Mesenchymal stem cell (in vitro differentiated cells and primary cell): ENCODE measurements around the gene CNTNAP2.

Source experiments
- DNase-seq: peaks from one replicate; pipeline ENCODE4 v3.0.0-alpha.2; 2013
- H2AFZ ChIP-seq: one replicate; pipeline ENCODE4 v1.6.1; 2013; ENCODE audit warnings: low read depth, mild to moderate bottlenecking, control low read depth, inconsistent platforms, low read length, moderate library complexity
- H2AK5ac ChIP-seq: 2 replicates; pipeline ENCODE4 v1.6.1; 2013; ENCODE audit warnings: low read length, moderate library complexity, mild to moderate bottlenecking, inconsistent platforms; ENCODE audit not compliant: severe bottlenecking
- H2BK120ac ChIP-seq: one replicate; pipeline ENCODE4 v1.6.1; 2013; ENCODE audit warnings: low read depth, mild to moderate bottlenecking, inconsistent platforms, low read length, moderate library complexity
- H2BK12ac ChIP-seq, 2 experiments: one replicate each; pipeline ENCODE4 v1.6.1; 2013; ENCODE audit warnings: inconsistent platforms in 2 of 2, low read length in 2 of 2, mild to moderate bottlenecking in 2 of 2, moderate library complexity in 2 of 2, control low read depth in 1 of 2
- H2BK15ac ChIP-seq: one replicate; pipeline ENCODE4 v1.6.1; 2013; ENCODE audit warnings: mild to moderate bottlenecking, low read depth, inconsistent platforms; ENCODE audit not compliant: poor library complexity, severe bottlenecking
- H2BK5ac ChIP-seq: 2 replicates; pipeline ENCODE4 v1.6.1; 2013; ENCODE audit warnings: low read depth, mild to moderate bottlenecking, low read length, control low read depth, inconsistent platforms; ENCODE audit not compliant: poor library complexity, severe bottlenecking
- H3K14ac ChIP-seq, 2 experiments: one replicate each; pipeline ENCODE4 v1.6.1; 2013; ENCODE audit warnings: inconsistent platforms in 2 of 2, low read length in 2 of 2, control low read depth in 1 of 2, mild to moderate bottlenecking in 1 of 2, moderate library complexity in 1 of 2
- H3K18ac ChIP-seq, 2 experiments: one replicate each; pipeline ENCODE4 v1.6.1; 2013; ENCODE audit warnings: inconsistent platforms in 2 of 2, low read length in 2 of 2, control low read depth in 1 of 2, low read depth in 1 of 2, mild to moderate bottlenecking in 1 of 2
- H3K23ac ChIP-seq, 2 experiments: one replicate each; pipeline ENCODE4 v1.6.1; 2013; ENCODE audit warnings: inconsistent platforms in 2 of 2, low read length in 2 of 2, mild to moderate bottlenecking in 2 of 2, moderate library complexity in 2 of 2, control low read depth in 1 of 2
- H3K27ac ChIP-seq: 2 replicates; pipeline ENCODE4 v1.5.1; 2013; ENCODE audit warnings: mild to moderate bottlenecking, moderate library complexity, low read length, control low read depth, inconsistent platforms; ENCODE audit not compliant: poor library complexity, severe bottlenecking
- H3K27me3 ChIP-seq, 2 experiments: 2 replicates each; pipeline versions ENCODE4 v1.6.1 to v1.7.0; 2013; ENCODE audit warnings: low read length in 2 of 2, mild to moderate bottlenecking in 2 of 2, moderate library complexity in 2 of 2, control low read depth in 1 of 2, inconsistent platforms in 1 of 2; ENCODE audit not compliant: control insufficient read depth in 1 of 2, insufficient read depth in 1 of 2
- H3K36me3 ChIP-seq, 2 experiments: 2 replicates each; pipeline versions ENCODE4 v1.6.1 to v1.7.0; 2013; ENCODE audit warnings: low read length in 2 of 2, control low read depth in 1 of 2, inconsistent platforms in 1 of 2, low read depth in 1 of 2, mild to moderate bottlenecking in 1 of 2; ENCODE audit not compliant: insufficient read depth in 2 of 2, control insufficient read depth in 1 of 2
- H3K4ac ChIP-seq, 2 experiments: one replicate each; pipeline ENCODE4 v1.6.1; 2013; ENCODE audit warnings: inconsistent platforms in 2 of 2, low read length in 2 of 2, mild to moderate bottlenecking in 2 of 2, moderate library complexity in 2 of 2, control low read depth in 1 of 2, low read depth in 1 of 2
- H3K4me1 ChIP-seq: 2 replicates; pipeline ENCODE4 v1.6.1; 2013; ENCODE audit warnings: low read depth, low read length, control low read depth; ENCODE audit not compliant: control insufficient read depth, insufficient read depth
- H3K4me2 ChIP-seq: 2 replicates; pipeline ENCODE4 v1.6.1; 2013; ENCODE audit warnings: low read length, mild to moderate bottlenecking, inconsistent platforms; ENCODE audit not compliant: poor library complexity, severe bottlenecking
- H3K4me3 ChIP-seq, 2 experiments: 2 replicates each; pipeline versions ENCODE4 v1.5.1 to v1.7.0; 2013; ENCODE audit warnings: low read length in 2 of 2, mild to moderate bottlenecking in 2 of 2, control low read depth in 1 of 2, low read depth in 1 of 2; ENCODE audit not compliant: insufficient read depth in 1 of 2
- H3K79me1 ChIP-seq: replicated peaks from 2 replicates; pipeline ENCODE4 v1.6.1; 2013; ENCODE audit warnings: mild to moderate bottlenecking, control low read depth, low read length, inconsistent platforms; ENCODE audit not compliant: poor library complexity, severe bottlenecking
- H3K9ac ChIP-seq: 2 replicates; pipeline ENCODE4 v1.7.0; 2013; ENCODE audit warnings: mild to moderate bottlenecking, low read length, moderate library complexity
- H3K9me3 ChIP-seq: 2 replicates; pipeline ENCODE4 v1.7.0; 2013; ENCODE audit warnings: mild to moderate bottlenecking, low read length; ENCODE audit not compliant: control insufficient read depth
- H4K8ac ChIP-seq: one replicate; pipeline ENCODE4 v1.6.1; 2013; ENCODE audit warnings: inconsistent platforms, mild to moderate bottlenecking, low read length, moderate library complexity
- H4K91ac ChIP-seq: one replicate; pipeline ENCODE4 v1.6.1; 2013; ENCODE audit warnings: mild to moderate bottlenecking, low read length, inconsistent platforms
- WGBS: methylation state at CpG from one replicate; pipeline ENCODE4 v1.1.7; 2013; ENCODE audit warnings: mixed read lengths; 5-methylcytosine and 5-hydroxymethylcytosine counted together

Gene CNTNAP2

DNA sequence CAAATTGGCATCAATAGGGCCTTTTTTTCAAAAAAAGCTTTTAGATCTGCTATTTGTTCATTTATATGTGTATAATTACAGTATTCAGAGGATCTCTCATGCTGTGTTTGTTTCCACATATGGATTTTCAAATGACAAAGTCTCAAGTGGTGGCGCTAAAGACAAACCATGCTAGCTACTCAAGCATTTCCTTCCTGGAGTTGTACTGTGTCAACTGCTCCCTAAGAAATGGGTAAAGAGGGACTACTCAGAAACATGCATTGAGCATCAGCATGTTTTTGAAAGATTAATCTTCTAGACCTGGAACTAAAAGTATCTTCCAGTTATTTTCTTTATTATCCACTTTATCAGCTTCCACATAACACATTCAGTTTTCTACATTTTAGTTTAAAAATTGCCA is 12.7 kb downstream of the CNTNAP2 start:
- Histone ChIP-seq H3K36me3 (no peaks in the 10 kb centered on the region), H2AFZ (no peak overlapping the region), H4K91ac (no peak overlapping the region), H2BK120ac (no peak overlapping the region), H3K23ac (no peak overlapping the region), H3K79me1 (no peaks in the 10 kb centered on the region), H2BK5ac (no peak overlapping the region), H2AK5ac (no peak overlapping the region), H3K4me3 (no peak overlapping the region), H3K27ac (no peak overlapping the region), H3K4me1 (no peaks in the 10 kb centered on the region), H3K27me3 (no peaks in the 10 kb centered on the region), H3K4ac (no peak overlapping the region), H3K18ac (no peak overlapping the region), H3K4me2 (no peak overlapping the region), H3K14ac (no peak overlapping the region), H2BK15ac (no peak overlapping the region), H3K9me3 (no peaks in the 10 kb centered on the region), H4K8ac (no peak overlapping the region), H3K9ac (no peak overlapping the region), H2BK12ac (no peak overlapping the region)
- WGBS = 50% methylated on average over 1 of the region's 1 CpG
- DNase-seq = no peak

- no peak overlapping the region for H3K4ac ChIP-seq
- H2BK5ac ChIP-seq = no peak overlapping the region
- H3K4me3 ChIP-seq = no peak overlapping the region
- no peak overlapping the region for H2BK15ac ChIP-seq
- no peak overlapping the region for H3K4me2 ChIP-seq
- no peaks in the 10 kb centered on the region for H3K36me3 ChIP-seq
- no peaks in the 10 kb centered on the region for H3K9me3 ChIP-seq
- no peak overlapping the region for H2BK12ac ChIP-seq
- H3K23ac ChIP-seq = no peak overlapping the region
- no peak overlapping the region for H4K91ac ChIP-seq
- no peak overlapping the region for H3K27ac ChIP-seq
- no peak overlapping the region for H2BK120ac ChIP-seq
- no peaks in the 10 kb centered on the region for H3K79me1 ChIP-seq
- H3K9ac ChIP-seq = no peak overlapping the region
- H3K4me1 ChIP-seq = no peaks in the 10 kb centered on the region
- DNase-seq = no peak
- H4K8ac ChIP-seq = no peak overlapping the region
- H3K27me3 ChIP-seq = no peaks in the 10 kb centered on the region
- WGBS = 97% methylated on average over 6 of the region's 9 CpGs
- no peak overlapping the region for H2AK5ac ChIP-seq
- H2AFZ ChIP-seq = no peak overlapping the region
- no peak overlapping the region for H3K14ac ChIP-seq
- no peak overlapping the region for H3K18ac ChIP-seq
Observed at GRCh38 chr7:146129997-146130396, 13.4 kb downstream of the CNTNAP2 start.

- H4K91ac ChIP-seq = no peak overlapping the region
- no peaks in the 10 kb centered on the region for H3K27me3 ChIP-seq
- no peak overlapping the region for H2BK5ac ChIP-seq
- no peak overlapping the region for H3K14ac ChIP-seq
- 20% methylated on average over 5 of the region's 8 CpGs for WGBS
- H2BK12ac ChIP-seq = no peak overlapping the region
- no peaks in the 10 kb centered on the region for H3K9me3 ChIP-seq
- no peaks in the 10 kb centered on the region for H3K36me3 ChIP-seq
- no peak overlapping the region for H3K9ac ChIP-seq
- no peak overlapping the region for H3K18ac ChIP-seq
- H3K23ac ChIP-seq = no peak overlapping the region
- H3K79me1 ChIP-seq = no peaks in the 10 kb centered on the region
- H2AK5ac ChIP-seq = no peak overlapping the region
- DNase-seq = no peak
- H3K27ac ChIP-seq = no peak overlapping the region
- no peak overlapping the region for H3K4me2 ChIP-seq
- no peak overlapping the region for H2BK15ac ChIP-seq
- H3K4me3 ChIP-seq = no peak overlapping the region
- H2BK120ac ChIP-seq = no peak overlapping the region
- H4K8ac ChIP-seq = no peak overlapping the region
- no peak overlapping the region for H2AFZ ChIP-seq
- H3K4me1 ChIP-seq = no peaks in the 10 kb centered on the region
- no peak overlapping the region for H3K4ac ChIP-seq
Observed at GRCh38 chr7:146131701-146132100, 15.1 kb downstream of the CNTNAP2 start.

DNA sequence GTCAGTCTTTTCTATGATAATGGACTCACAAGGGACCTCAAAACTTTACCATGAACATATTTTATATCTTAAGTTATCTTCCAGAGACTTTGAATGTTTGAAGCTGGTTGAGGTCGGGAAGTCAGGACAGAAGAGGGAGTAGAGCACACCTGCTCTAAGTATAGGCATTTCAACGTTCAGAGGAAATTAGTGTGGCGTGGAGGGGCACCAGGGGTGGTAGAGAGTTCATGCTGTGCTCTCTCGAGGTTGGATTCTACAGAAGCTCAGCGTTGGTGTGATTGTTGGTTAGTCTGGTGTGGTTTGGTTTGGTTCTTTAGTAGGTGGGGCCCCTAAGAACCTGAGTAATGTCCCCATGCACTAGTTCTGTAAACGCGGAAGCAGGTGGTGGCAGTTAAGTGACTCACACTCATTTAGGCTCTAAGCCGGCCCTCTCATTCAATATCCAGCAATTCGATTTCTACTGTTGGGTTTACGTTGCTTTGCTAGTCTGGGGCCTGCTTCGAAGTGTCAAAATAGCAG is 19.8 kb downstream of the CNTNAP2 start:
- H3K27me3 ChIP-seq = no peaks in the 10 kb centered on the region
- H3K14ac ChIP-seq = no peak overlapping the region
- H2AFZ ChIP-seq = no peak overlapping the region
- no peak overlapping the region for H4K91ac ChIP-seq
- DNase-seq = no peak
- no peak overlapping the region for H4K8ac ChIP-seq
- H3K9ac ChIP-seq = no peak overlapping the region
- H3K9me3 ChIP-seq = no peaks in the 10 kb centered on the region
- no peak overlapping the region for H2BK120ac ChIP-seq
- H2BK15ac ChIP-seq = no peak overlapping the region
- no peak overlapping the region for H3K27ac ChIP-seq
- H3K4me3 ChIP-seq = no peak overlapping the region
- no peak overlapping the region for H2AK5ac ChIP-seq
- WGBS = 78% methylated on average over 11 of the region's 11 CpGs
- H3K36me3 ChIP-seq = no peaks in the 10 kb centered on the region
- H3K23ac ChIP-seq = no peak overlapping the region
- no peak overlapping the region for H2BK12ac ChIP-seq
- no peaks in the 10 kb centered on the region for H3K4me1 ChIP-seq
- no peak overlapping the region for H3K18ac ChIP-seq
- H3K79me1 ChIP-seq = no peaks in the 10 kb centered on the region
- no peak overlapping the region for H3K4ac ChIP-seq
- no peak overlapping the region for H2BK5ac ChIP-seq
- no peak overlapping the region for H3K4me2 ChIP-seq
